GM19324 (cell line): Measurements from ENCODE around the gene PLIN5.

Experiments
- ATAC-seq: cut with Tn5 transposase; IDR thresholded peaks from one replicate; pipeline ENCODE4 v1.9.1; 2021; ENCODE audit warnings: mild to moderate bottlenecking, moderate library complexity; ENCODE audit not compliant: unreplicated experiment, low FRiP score

PLIN5 gene, protein sequence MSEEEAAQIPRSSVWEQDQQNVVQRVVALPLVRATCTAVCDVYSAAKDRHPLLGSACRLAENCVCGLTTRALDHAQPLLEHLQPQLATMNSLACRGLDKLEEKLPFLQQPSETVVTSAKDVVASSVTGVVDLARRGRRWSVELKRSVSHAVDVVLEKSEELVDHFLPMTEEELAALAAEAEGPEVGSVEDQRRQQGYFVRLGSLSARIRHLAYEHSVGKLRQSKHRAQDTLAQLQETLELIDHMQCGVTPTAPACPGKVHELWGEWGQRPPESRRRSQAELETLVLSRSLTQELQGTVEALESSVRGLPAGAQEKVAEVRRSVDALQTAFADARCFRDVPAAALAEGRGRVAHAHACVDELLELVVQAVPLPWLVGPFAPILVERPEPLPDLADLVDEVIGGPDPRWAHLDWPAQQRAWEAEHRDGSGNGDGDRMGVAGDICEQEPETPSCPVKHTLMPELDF

GRCh38 chr19:4534836-4535658, at the start of gene PLIN5:
PLIN5 (minus strand) TSS chr19:4535224; CDS start chr19:4534074, 1,150 bp downstream.
- no peak for ATAC-seq

- no peak for ATAC-seq
These were observed 49.1 kb upstream of the PLIN5 start for GRCh38 chr19:4583961-4584669.

- ATAC-seq = no peak
These were observed 48.2 kb upstream of the PLIN5 start for GRCh38 chr19:4582980-4583842.

- no peak for ATAC-seq
These were observed 46.9 kb upstream of the PLIN5 start for GRCh38 chr19:4581666-4582553.

DNA sequence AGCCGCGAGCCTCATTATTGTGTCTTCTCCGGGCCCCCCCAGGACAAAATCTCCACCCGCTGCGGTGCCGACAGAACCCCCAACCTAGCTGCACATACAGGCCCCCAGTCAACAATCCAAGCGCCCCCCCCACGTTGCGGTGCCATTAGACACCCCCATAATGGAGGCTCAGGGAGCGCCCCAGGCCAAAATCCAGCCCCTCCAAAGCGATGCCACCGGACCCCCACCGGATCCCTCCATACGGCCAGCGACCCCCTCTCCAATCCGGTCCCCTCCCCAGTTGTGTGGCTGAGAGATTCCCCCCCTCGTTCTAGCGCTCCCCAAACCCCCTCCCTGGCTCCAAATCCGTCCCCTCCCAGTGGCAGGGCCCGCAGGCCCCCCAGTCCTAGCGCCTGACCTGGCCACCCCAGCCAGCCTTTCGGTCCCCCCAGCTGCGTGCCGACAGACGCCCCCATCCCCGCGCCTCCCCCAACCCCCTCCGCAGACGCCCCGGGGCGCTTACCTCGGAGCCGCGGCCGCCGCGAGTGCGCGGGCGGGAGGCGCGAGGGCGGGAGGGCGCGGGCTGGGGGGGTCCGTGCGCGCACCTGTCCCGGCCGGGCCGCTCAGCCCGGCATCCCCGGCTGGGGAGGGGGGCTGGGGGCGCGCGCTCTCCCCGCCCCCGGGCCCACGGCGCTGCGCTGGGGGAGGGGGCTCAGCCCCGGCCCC, 46.1 kb upstream of the PLIN5 start:
- no peak for ATAC-seq

GRCh38 chr19:4580021-4580901, 45.2 kb upstream of the PLIN5 start:
- ATAC-seq = no peak

- no peak for ATAC-seq
These were observed 44.4 kb upstream of the PLIN5 start for GRCh38 chr19:4579389-4579788.

- ATAC-seq = no peak
These were observed 43.7 kb upstream of the PLIN5 start for GRCh38 chr19:4578552-4579248.

DNA sequence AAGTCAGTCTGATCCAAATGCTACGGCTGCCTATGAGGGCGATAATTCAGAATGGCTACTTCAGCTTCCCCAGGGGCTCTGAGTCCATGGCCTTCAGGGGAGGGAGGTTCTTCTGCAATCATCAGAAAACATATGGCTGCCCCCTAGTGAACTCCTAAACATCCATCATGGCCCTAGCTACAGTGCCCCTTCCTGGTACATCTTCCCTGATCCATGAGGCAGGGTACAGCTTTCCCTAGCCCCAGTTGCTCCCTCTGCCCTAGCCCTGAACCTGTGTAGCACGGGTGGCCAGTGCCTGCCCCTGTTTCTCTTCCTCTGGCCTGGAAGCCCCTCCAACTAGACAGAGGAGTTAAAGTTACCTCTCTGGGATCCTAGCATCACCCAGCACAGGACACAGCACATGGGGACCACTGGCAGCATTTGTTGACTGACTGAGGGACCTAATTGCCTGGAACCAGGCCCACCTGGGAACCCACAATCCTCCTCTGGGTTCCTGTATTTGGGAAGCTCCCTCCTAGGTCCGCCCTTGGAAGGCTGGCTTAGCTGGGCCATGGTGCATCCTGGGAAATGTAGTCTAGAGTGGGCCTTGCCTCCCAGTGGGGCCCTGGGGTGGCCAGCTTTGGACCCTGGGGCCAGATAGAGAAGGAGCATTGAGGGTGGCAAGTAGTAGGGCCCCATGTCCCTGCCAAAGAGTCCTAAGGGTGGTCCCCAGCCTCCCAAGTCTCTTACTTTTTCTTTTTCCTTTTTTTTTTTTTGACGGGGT, 42.2 kb upstream of the PLIN5 start:
- ATAC-seq = no peak

GRCh38 chr19:4576016-4576933, 41.3 kb upstream of the PLIN5 start:
- no peak for ATAC-seq

- ATAC-seq = no peak
These were observed 40.4 kb upstream of the PLIN5 start for GRCh38 chr19:4575267-4576015.

DNA sequence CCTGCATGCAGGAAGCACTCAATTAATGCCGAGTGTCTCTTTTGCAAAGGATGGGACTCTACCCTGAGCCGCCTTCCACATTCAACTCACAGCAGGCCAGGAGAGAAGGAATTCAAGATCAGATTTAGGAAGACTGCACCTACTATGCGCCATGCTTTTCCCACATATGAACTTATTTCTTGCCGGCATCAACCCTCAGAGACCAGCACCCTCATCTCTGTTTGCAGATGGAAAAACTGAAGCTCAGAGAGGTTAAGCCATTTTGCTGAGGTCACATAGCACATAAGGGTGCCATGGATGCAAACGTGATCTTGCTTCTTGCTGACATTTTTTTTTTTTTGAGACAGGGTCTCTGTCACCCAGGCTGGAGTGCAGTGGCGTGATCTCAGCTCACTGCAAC, 38.7 kb upstream of the PLIN5 start:
- no peak for ATAC-seq

DNA sequence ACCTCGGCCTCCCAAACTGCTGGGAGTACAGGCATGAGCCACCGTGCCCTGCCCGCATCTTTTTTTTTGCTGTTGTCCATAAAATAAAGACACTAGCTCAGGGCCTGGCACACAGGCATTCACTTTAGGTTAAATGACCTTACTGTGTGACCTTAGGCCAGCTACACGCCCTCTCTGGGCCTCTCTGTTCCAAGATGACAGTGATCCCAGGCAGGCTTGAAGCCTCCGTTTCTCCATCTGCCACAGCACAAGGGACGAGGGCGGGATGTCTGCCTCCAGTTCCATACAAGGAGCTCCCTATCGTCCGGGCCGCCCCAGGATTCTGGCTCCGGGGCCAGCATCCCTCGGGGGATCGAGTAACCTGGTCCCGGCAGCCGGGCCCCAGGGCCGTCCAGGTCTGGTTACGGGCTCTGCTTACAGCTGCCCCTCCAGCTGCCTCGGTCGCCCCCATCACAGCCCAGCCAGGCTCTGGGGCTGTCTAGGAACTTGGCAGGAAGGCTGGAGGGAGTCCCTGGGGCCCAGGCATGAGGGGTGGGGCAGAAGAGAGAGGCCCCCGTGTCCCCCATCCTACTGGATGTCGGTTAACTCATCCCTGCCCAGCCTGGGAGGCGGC, 36.4 kb upstream of the PLIN5 start:
- ATAC-seq = no peak

DNA sequence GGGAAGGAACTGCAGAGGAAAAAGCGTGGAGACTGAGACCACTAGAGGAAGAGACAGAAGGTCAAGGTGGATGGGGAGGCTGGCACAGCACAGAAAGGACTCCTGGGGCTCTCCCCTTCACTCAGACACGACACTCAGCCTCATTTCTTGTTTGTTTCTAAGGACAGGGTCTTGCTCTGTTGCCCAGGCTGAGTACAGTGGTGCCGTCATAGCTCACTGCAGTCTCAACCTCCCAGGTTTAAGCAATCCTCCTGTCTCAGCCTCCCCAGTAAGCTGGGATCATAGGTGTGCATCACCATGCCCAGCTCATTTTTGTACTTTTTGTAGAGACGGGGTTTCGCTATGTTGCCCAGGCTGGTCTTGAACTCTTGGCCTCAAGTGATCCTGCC, 35.9 kb upstream of the PLIN5 start:
- no peak for ATAC-seq
